Measurements from ENCODE around the gene CALCR.

DNA sequence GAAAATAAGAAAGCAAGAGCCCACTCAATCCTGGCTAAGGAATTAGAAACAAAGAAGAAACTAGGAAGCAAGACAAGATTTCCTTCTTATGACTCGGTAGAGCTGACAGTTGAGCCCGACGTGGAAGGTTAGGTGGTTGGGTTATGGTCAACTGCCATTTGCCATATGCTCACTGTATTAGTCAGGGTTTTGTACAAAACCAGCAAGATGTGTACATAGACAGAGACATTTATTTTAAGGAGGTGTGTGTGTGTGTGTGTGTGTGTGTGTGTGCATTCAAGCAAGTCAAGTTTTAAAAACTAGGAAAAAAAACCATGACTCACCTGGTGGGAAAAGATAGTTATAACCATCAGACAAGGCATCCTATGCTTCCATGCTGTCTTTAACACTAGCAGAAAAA lies 183.9 kb downstream of the CALCR start:
- TF ChIP-seq POLR2AphosphoS5 (IDR thresholded peaks at IDR 0.05; ENCODE audit: low read depth, low read length) (no peak), POLR2A (IDR thresholded peaks at IDR 0.05; ENCODE audit: low read depth, low read length) (no peak), PAX5 (IDR thresholded peaks at IDR 0.05; ENCODE audit: insufficient read depth, low read length, severe bottlenecking) (no peak), TAF1 (IDR thresholded peaks at IDR 0.05; ENCODE audit: low read depth, low read length) (no peak)

All from GM12891 (cell line).